CD14-positive monocyte (primary cell): ENCODE results near the gene PTOV1. TPM values are rescaled to one million over a fixed set of nuclear protein-coding genes. Genes with fewer than 3 reads are reported as not detected.

Experiments
- DNase-seq, 3 donors: peaks; one replicate each; pipeline ENCODE4 v3.0.0-alpha.2; 2011 to 2022
- H2AFZ ChIP-seq: 2 replicates; pipeline ENCODE4 v1.6.0; 2012; ENCODE audit warnings: mild to moderate bottlenecking, low read depth, low read length, inconsistent platforms; ENCODE audit not compliant: insufficient read depth, poor library complexity, severe bottlenecking
- H3K27ac ChIP-seq, 2 donors: 1 replicate in 1 of 2; 2 replicates in 1 of 2; pipeline ENCODE4 v1.5.1; 2012 to 2013; ENCODE audit warnings: low read length in 2 of 2, control low read depth in 1 of 2, inconsistent platforms in 1 of 2, low read depth in 1 of 2, mild to moderate bottlenecking in 1 of 2
- H3K27me3 ChIP-seq, 2 donors: one replicate each; pipeline versions ENCODE4 v1.6.0 to v1.6.1; 2011 to 2013; ENCODE audit warnings: low read length in 2 of 2; ENCODE audit not compliant: control insufficient read depth in 2 of 2, insufficient read depth in 2 of 2
- H3K36me3 ChIP-seq, 2 donors: replicated peaks in 1 of 2; 1 replicate in 1 of 2; 2 replicates in 1 of 2; pipeline versions ENCODE4 v1.5.1 to v1.6.1; 2012 to 2013; ENCODE audit warnings: low read length in 2 of 2, control low read depth in 1 of 2, inconsistent platforms in 1 of 2, mild to moderate bottlenecking in 1 of 2; ENCODE audit not compliant: insufficient read depth in 2 of 2, control insufficient read depth in 1 of 2
- H3K4me1 ChIP-seq, 2 donors: 1 replicate in 1 of 2; 2 replicates in 1 of 2; pipeline versions ENCODE4 v1.5.1 to v1.6.1; 2012 to 2013; ENCODE audit warnings: low read length in 2 of 2, control low read depth in 1 of 2, inconsistent platforms in 1 of 2, mild to moderate bottlenecking in 1 of 2, moderate library complexity in 1 of 2; ENCODE audit not compliant: insufficient read depth in 2 of 2, control insufficient read depth in 1 of 2
- H3K4me2 ChIP-seq: replicated peaks from 2 replicates; pipeline ENCODE3; 2012; ENCODE audit warnings: low read length, moderate library complexity, mild to moderate bottlenecking; ENCODE audit not compliant: poor library complexity, severe bottlenecking; ENCODE audit errors: extremely low read depth
- H3K4me3 ChIP-seq, 3 experiments: fragments of 200-600 bp in 1 of 3; sonication (generic) in 1 of 3; replicated peaks in 1 of 3; 1 replicate in 2 of 3; 2 replicates in 1 of 3; pipeline ENCODE4 v1.5.1; 2011 to 2013; ENCODE audit warnings: low read length in 3 of 3, mild to moderate bottlenecking in 3 of 3, control low read depth in 2 of 3, low read depth in 2 of 3, inconsistent platforms in 1 of 3, moderate library complexity in 1 of 3
- H3K79me2 ChIP-seq: 2 replicates; pipeline ENCODE4 v1.6.0; 2012; ENCODE audit warnings: mild to moderate bottlenecking, control low read depth, inconsistent platforms, low read length, moderate library complexity; ENCODE audit not compliant: insufficient read depth
- H3K9ac ChIP-seq: 2 replicates; pipeline ENCODE4 v1.6.0; 2017; ENCODE audit warnings: low read length, mild to moderate bottlenecking; ENCODE audit not compliant: insufficient read depth, poor library complexity, severe bottlenecking
- H3K9me3 ChIP-seq, 2 donors: replicated peaks in 1 of 2; 1 replicate in 1 of 2; 2 replicates in 1 of 2; pipeline versions ENCODE4 v1.5.1 to v1.6.1; 2012 to 2013; ENCODE audit warnings: low read length in 2 of 2, control low read depth in 1 of 2; ENCODE audit not compliant: control insufficient read depth in 1 of 2, insufficient read depth in 1 of 2
- H4K20me1 ChIP-seq: 2 replicates; pipeline ENCODE4 v1.6.0; 2012; ENCODE audit warnings: mild to moderate bottlenecking, low read length, control low read depth, moderate library complexity; ENCODE audit not compliant: insufficient read depth
- H3K27ac Mint-ChIP-seq, 7 donors: one replicate each; pipeline ENCODE4 v1.8.0; 2020; ENCODE audit warnings: mild to moderate bottlenecking in 7 of 7, mixed read lengths in 7 of 7, moderate library complexity in 6 of 7, inconsistent platforms in 2 of 7
- H3K27me3 Mint-ChIP-seq, 3 donors: one replicate each; pipeline ENCODE4 v1.8.0; 2021 to 2022; ENCODE audit warnings: low read depth in 3 of 3, mild to moderate bottlenecking in 3 of 3, mixed read lengths in 3 of 3, moderate library complexity in 3 of 3, inconsistent platforms in 1 of 3
- H3K36me3 Mint-ChIP-seq, 2 donors: one replicate each; pipeline ENCODE4 v1.8.0; 2020; ENCODE audit warnings: mixed read lengths in 2 of 2, inconsistent platforms in 1 of 2, mild to moderate bottlenecking in 1 of 2
- H3K4me1 Mint-ChIP-seq: one replicate; pipeline ENCODE4 v1.8.0; 2020; ENCODE audit warnings: mild to moderate bottlenecking, mixed read lengths
- H3K4me3 Mint-ChIP-seq, 2 donors: one replicate each; pipeline ENCODE4 v1.8.0; 2020; ENCODE audit warnings: mild to moderate bottlenecking in 2 of 2, mixed read lengths in 2 of 2, moderate library complexity in 1 of 2
- H3K9me3 Mint-ChIP-seq, 7 donors: one replicate each; pipeline ENCODE4 v1.8.0; 2020 to 2022; ENCODE audit warnings: mixed read lengths in 7 of 7, mild to moderate bottlenecking in 6 of 7, moderate library complexity in 6 of 7, inconsistent platforms in 2 of 7
- CTCF ChIP-seq: fragments of 200-600 bp; IDR thresholded peaks from one replicate; pipeline ENCODE4 v1.8.0; 2022; ENCODE audit warnings: antibody characterized with exemption, mild to moderate bottlenecking
- WGBS: methylation state at CpG from one replicate; pipeline ENCODE4 v1.1.5; 2013; ENCODE audit warnings: missing lambda C conversion rate; ENCODE audit not compliant: insufficient coverage; 5-methylcytosine and 5-hydroxymethylcytosine counted together
- intact Hi-C, 2 donors: fragments of 100-400 bp; cut with micrococcal nuclease; formaldehyde crosslinking; loops; one replicate each; pipeline versions ENCODE4 v1.15.0 to v1.15.1; 2023
- polyA plus RNA-seq, 3 donors: library from polyadenylated mRNA; depleted of rRNA in 1 of 3; unstranded in 2 of 3; stranded (reverse) in 1 of 3; fragments of 300-500 nt in 2 of 3; fragments of >200 nt in 1 of 3; fragmentation: Illumina TruSeq in 2 of 3; gene quantifications; 1 replicate in 2 of 3; 2 replicates in 1 of 3; pipeline ENCODE4 v1.2.3, GENCODE V29; 2012 to 2021

The PTOV1 gene
- polyA plus RNA-seq, 3 donors, result 18.3 to 67.9 (median 31.2) TPM

- Histone ChIP-seq H3K9me3 (no peaks in the 10 kb centered on the region), H3K27me3 (no peaks in the 10 kb centered on the region), H3K27ac (no peak overlapping the region), H3K36me3 (peaks cover 83 to 99% of the 10 kb centered on the region in 2 donors), H3K4me1 (peaks cover 22 to 25% of the 10 kb centered on the region in 2 donors), H3K79me2 (no peaks in the 10 kb centered on the region), H3K4me2 (no peak overlapping the region), H4K20me1 (peaks cover 23% of the 10 kb centered on the region), H3K4me3 (no peak overlapping the region), H2AFZ (no peak overlapping the region), H3K9ac (no peak overlapping the region)
- Mint-ChIP-seq H3K36me3 (peaks cover 79 to 93% of the 10 kb centered on the region in 2 donors), H3K27ac (no peak overlapping the region), H3K9me3 (peaks cover 0 to 3% (median 0%) of the 10 kb centered on the region in 7 donors), H3K27me3 (no peaks in the 10 kb centered on the region), H3K4me1 (peaks cover 24% of the 10 kb centered on the region), H3K4me3 (no peak overlapping the region)
- no peak for TF ChIP-seq CTCF
- DNase-seq, result no peak
- WGBS, result 95% methylated on average over 8 of the region's 12 CpGs
- intact Hi-C loops, result no loop called here
These were observed 15.4 kb upstream of the PTOV1 start for GRCh38 chr19:49835562-49835961.

- H3K27me3 Mint-ChIP-seq, result no peaks in the 10 kb centered on the region
- Histone ChIP-seq H3K9me3 (no peaks in the 10 kb centered on the region), H3K4me2 (no peak overlapping the region), H4K20me1 (peaks cover 15% of the 10 kb centered on the region), H2AFZ (no peak overlapping the region), H3K79me2 (no peaks in the 10 kb centered on the region), H3K9ac (no peak overlapping the region), H3K27ac (no peak overlapping the region), H3K4me3 (no peak overlapping the region), H3K27me3 (no peaks in the 10 kb centered on the region), H3K36me3 (peaks cover 78 to 97% of the 10 kb centered on the region in 2 donors), H3K4me1 (peaks cover 16 to 18% of the 10 kb centered on the region in 2 donors)
- peaks cover 77 to 89% of the 10 kb centered on the region in 2 donors for H3K36me3 Mint-ChIP-seq
- no peak for DNase-seq
- peaks cover 19% of the 10 kb centered on the region for H3K4me1 Mint-ChIP-seq
- no peak overlapping the region for H3K4me3 Mint-ChIP-seq
- H3K9me3 Mint-ChIP-seq, result peaks cover 0 to 3% (median 0%) of the 10 kb centered on the region in 7 donors
- 97% methylated on average over 15 of the region's 20 CpGs for WGBS
- intact Hi-C loops, result no loop called here
- no peak for TF ChIP-seq CTCF
- no peak overlapping the region for H3K27ac Mint-ChIP-seq
These were observed 14.6 kb upstream of the PTOV1 start for GRCh38 chr19:49836176-49837008.
